Posterior vena cava (tissue), 2 donors: ENCODE data around the gene SLC16A10. TPM values are rescaled to one million over a fixed set of nuclear protein-coding genes. Genes with fewer than 3 reads are reported as not detected.

Experiments
- DNase-seq: peaks from one replicate; pipeline ENCODE4 v3.0.0-alpha.2; 2020; ENCODE audit warnings: low spot score
- intact Hi-C, 2 donors: fragments of 100-400 bp; cut with DNase I; formaldehyde crosslinking; loops; one replicate each; pipeline versions ENCODE4 v1.14.1 to v1.14.2; 2022 to 2023
- total RNA-seq, 2 donors: library from RNA; stranded (reverse); fragmentation: NEBNext Ultra II Directional; extraction: Animal tissue kit (Norgen Biotek cat#: 25700); gene quantifications; one replicate each; pipeline ENCODE4 v1.2.1, GENCODE V29; 2021
- donor health status: DM: yes; HTN: yes; CAD: no.
- donor health status: DM: yes; HTN: yes; CAD: no.

SLC16A10 gene
- total RNA-seq, 2 donors from 2014 or later, result 5.8 to 7.6 TPM

- intact Hi-C loops, result loop anchor here in 1 of 2 donors (10.0 kb wide), 1 partner anchor 379 kb away; no protein-coding TSS in a partner anchor
- DNase-seq, result no peak
These were observed 179.0 kb downstream of the SLC16A10 start for GRCh38 chr6:111266276-111266675.

- intact Hi-C loops, result loop anchor here in 1 of 2 donors (10.0 kb wide), 1 partner anchor 377 kb away; no protein-coding TSS in a partner anchor
These were observed 180.5 kb downstream of the SLC16A10 start for GRCh38 chr6:111267764-111268333.

GRCh38 chr6:111269401-111269970 is 182.2 kb downstream of the SLC16A10 start:
- no peak for DNase-seq
- intact Hi-C loops, result loop anchor here in 1 of 2 donors (10.0 kb wide), 1 partner anchor 375 kb away; no protein-coding TSS in a partner anchor

More at GRCh38 chr6:111267764-111268333, 180.5 kb downstream of the SLC16A10 start:
- no peak for DNase-seq

- intact Hi-C loops, result no loop called here
These were observed 182.8 kb downstream of the SLC16A10 start for GRCh38 chr6:111270121-111270520.

GRCh38 chr6:111274593-111275217 is 187.4 kb downstream of the SLC16A10 start:
- DNase-seq, result no peak
- intact Hi-C loops, result no loop called here

More at GRCh38 chr6:111270121-111270520, 182.8 kb downstream of the SLC16A10 start:
- no peak for DNase-seq

- intact Hi-C loops, result no loop called here
- no peak for DNase-seq
These were observed 189.0 kb downstream of the SLC16A10 start for GRCh38 chr6:111276335-111276734.

- intact Hi-C loops, result no loop called here
- no peak for DNase-seq
These were observed 189.4 kb downstream of the SLC16A10 start for GRCh38 chr6:111276736-111277135.

- no peak for DNase-seq
- intact Hi-C loops, result no loop called here
These were observed 190.5 kb downstream of the SLC16A10 start for GRCh38 chr6:111277819-111278218.

GRCh38 chr6:111278731-111279130 is 191.4 kb downstream of the SLC16A10 start:
- DNase-seq, result no peak
- intact Hi-C loops, result no loop called here

- no peak for DNase-seq
- intact Hi-C loops, result no loop called here
These were observed 193.2 kb downstream of the SLC16A10 start for GRCh38 chr6:111280445-111280955.

Other genes starting within 250 kb of the SLC16A10 start
- gene AMD1, start 212.7 kb upstream of the SLC16A10 start, total RNA-seq, result 10 to 100 TPM; 39.7 to 57.9 TPM
- gene GTF3C6, start 128.8 kb upstream of the SLC16A10 start, total RNA-seq, result 10 to 100 TPM; 56.6 to 63.8 TPM
- gene RPF2, start 105.5 kb upstream of the SLC16A10 start, total RNA-seq, result 10 to 100 TPM; 28.0 to 30.3 TPM